Measurements from ENCODE around the gene GALNT9. TPM values are rescaled to one million over a fixed set of nuclear protein-coding genes. Genes with fewer than 3 reads are reported as not detected.

GALNT9 gene
- polyA plus RNA-seq, 1 donor from 2014 or later: 13.5 TPM

DNA sequence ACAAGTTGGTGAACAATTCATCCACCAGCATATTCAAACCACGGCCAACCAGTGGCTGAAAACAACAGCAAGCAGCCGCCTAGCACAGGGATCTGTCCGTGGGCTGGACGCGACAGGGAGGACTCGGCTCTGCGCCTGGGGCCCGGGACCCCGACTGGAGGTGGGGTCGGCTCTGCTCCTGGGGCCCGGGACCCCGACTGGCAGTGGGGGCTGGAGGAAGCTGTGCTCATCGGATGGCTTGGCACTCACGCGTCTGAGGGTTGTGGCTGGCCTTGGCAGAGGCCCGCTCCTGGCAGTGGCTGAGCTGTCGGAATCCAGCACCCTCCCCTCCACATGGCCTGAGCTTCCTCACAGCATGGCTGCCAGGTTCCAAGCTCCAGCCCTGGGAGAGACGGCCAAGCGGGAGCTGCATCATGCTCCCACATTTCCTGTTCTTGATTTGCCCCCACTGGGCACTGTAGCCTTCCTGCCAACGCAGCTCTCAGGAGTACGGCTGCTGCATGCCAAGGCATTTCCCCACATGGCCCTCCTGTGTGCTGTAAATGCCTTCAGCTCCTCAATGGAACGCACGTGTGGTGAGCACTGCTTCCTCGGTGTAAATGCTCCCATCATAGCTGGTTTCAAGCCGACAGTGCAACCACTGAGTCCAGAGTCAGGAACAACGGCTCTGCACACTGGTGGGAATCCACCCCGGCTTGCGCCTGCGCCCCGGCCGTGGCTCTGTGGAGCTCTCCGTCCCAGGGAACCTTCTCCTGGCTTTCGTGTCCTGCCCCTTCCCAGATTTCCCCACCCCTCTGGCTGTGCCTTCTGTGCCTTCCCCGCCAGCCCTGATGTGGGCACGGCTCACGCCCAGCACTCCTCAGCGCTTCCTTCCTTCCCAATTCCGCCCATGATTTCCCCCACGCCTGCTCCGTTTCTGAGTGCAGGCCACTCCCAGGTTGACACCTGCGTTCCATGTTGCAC, 7.3 kb upstream of the GALNT9 start:
- H3K27me3 ChIP-seq (ENCODE audit: insufficient read depth, low read depth, low read length): no peaks in the 10 kb centered on the region
- no peaks in the 10 kb centered on the region for H3K9me3 ChIP-seq (ENCODE audit: low read length)
- TF ChIP-seq EP300 (conservative IDR thresholded peaks at IDR 0.05; ENCODE audit: poor library complexity, severe bottlenecking): no peak

DNA sequence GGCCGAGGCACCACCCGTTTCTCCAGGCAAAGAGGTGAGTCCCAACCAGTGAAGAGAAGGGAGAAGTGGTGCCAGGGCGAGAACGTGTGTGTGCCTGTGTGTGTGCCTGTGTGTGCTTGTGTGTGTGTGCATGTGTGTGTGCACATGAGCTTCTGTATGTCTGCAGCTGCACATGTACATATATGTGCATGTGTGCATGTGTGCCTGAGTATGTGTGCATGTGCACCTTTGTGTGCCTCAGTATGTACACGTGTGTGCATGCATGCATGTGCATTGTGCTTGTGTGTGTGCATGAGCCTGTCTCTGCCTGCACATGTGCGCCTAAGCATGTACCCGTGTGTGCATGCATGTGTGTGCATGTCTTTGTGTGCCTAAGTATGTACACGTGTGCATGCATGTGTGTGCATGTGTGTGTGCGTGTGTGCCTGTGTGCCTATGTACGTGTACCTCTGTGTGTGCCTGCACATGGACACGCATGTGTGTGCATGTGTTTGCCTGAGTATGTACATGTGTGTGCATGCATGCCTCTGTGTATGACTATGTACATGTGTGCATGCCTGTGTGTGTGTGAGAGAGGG, 5.9 kb upstream of the GALNT9 start:
- Histone ChIP-seq H2AFZ (ENCODE audit: low read depth, low read length) (no peak overlapping the region), H3K27me3 (ENCODE audit: insufficient read depth, low read depth, low read length) (peaks cover 9% of the 10 kb centered on the region), H3K4me3 (ENCODE audit: low read length) (no peak overlapping the region), H4K20me1 (ENCODE audit: insufficient read depth) (no peaks in the 10 kb centered on the region), H3K9me2 (ENCODE audit: insufficient read depth, low read length) (no peaks in the 10 kb centered on the region), H3K79me2 (replicated peaks; ENCODE audit: insufficient read depth, low read length) (no peaks in the 10 kb centered on the region), H3K27ac (ENCODE audit: low read length) (no peak overlapping the region), H3F3A (ENCODE audit: insufficient read depth, low read length, poor library complexity, severe bottlenecking) (no peaks in the 10 kb centered on the region), H3K9me3 (ENCODE audit: low read length) (no peaks in the 10 kb centered on the region), H3K36me3 (ENCODE audit: insufficient read depth, low read length) (no peaks in the 10 kb centered on the region), H3K4me2 (ENCODE audit: low read length) (no peak overlapping the region), H3K9ac (ENCODE audit: low read length) (no peak overlapping the region)
- TF ChIP-seq RAD21 (conservative IDR thresholded peaks at IDR 0.05) (no peak), SMC3 (conservative IDR thresholded peaks at IDR 0.05; ENCODE audit: poor library complexity) (no peak), EZH2 (IDR thresholded peaks at IDR 0.05; ENCODE audit: borderline replicate concordance, insufficient read depth, low read length, poor library complexity, severe bottlenecking) (no peak), TAF1 (IDR thresholded peaks at IDR 0.05; ENCODE audit: low read depth) (no peak), EP300 (conservative IDR thresholded peaks at IDR 0.05; ENCODE audit: poor library complexity, severe bottlenecking) (no peak), POLR2AphosphoS5 (IDR thresholded peaks at IDR 0.05) (no peak), MXI1 (conservative IDR thresholded peaks at IDR 0.05; ENCODE audit: poor library complexity, severe bottlenecking) (no peak)
- TF ChIP-seq, protein P1, sequence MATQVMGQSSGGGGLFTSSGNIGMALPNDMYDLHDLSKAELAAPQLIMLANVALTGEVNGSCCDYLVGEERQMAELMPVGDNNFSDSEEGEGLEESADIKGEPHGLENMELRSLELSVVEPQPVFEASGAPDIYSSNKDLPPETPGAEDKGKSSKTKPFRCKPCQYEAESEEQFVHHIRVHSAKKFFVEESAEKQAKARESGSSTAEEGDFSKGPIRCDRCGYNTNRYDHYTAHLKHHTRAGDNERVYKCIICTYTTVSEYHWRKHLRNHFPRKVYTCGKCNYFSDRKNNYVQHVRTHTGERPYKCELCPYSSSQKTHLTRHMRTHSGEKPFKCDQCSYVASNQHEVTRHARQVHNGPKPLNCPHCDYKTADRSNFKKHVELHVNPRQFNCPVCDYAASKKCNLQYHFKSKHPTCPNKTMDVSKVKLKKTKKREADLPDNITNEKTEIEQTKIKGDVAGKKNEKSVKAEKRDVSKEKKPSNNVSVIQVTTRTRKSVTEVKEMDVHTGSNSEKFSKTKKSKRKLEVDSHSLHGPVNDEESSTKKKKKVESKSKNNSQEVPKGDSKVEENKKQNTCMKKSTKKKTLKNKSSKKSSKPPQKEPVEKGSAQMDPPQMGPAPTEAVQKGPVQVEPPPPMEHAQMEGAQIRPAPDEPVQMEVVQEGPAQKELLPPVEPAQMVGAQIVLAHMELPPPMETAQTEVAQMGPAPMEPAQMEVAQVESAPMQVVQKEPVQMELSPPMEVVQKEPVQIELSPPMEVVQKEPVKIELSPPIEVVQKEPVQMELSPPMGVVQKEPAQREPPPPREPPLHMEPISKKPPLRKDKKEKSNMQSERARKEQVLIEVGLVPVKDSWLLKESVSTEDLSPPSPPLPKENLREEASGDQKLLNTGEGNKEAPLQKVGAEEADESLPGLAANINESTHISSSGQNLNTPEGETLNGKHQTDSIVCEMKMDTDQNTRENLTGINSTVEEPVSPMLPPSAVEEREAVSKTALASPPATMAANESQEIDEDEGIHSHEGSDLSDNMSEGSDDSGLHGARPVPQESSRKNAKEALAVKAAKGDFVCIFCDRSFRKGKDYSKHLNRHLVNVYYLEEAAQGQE (IDR thresholded peaks at IDR 0.05; ENCODE audit: borderline replicate concordance): no peak
- TF ChIP-seq, protein P2, sequence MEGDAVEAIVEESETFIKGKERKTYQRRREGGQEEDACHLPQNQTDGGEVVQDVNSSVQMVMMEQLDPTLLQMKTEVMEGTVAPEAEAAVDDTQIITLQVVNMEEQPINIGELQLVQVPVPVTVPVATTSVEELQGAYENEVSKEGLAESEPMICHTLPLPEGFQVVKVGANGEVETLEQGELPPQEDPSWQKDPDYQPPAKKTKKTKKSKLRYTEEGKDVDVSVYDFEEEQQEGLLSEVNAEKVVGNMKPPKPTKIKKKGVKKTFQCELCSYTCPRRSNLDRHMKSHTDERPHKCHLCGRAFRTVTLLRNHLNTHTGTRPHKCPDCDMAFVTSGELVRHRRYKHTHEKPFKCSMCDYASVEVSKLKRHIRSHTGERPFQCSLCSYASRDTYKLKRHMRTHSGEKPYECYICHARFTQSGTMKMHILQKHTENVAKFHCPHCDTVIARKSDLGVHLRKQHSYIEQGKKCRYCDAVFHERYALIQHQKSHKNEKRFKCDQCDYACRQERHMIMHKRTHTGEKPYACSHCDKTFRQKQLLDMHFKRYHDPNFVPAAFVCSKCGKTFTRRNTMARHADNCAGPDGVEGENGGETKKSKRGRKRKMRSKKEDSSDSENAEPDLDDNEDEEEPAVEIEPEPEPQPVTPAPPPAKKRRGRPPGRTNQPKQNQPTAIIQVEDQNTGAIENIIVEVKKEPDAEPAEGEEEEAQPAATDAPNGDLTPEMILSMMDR (IDR thresholded peaks at IDR 0.05; ENCODE audit: poor library complexity, severe bottlenecking): no peak

More for the DNA sequence above, 7.3 kb upstream of the GALNT9 start:
- H3K4me2 ChIP-seq (ENCODE audit: low read length): no peak overlapping the region
- H3K4me3 ChIP-seq (ENCODE audit: low read length): no peak overlapping the region
- no peaks in the 10 kb centered on the region for H3K9me2 ChIP-seq (ENCODE audit: insufficient read depth, low read length)
- H3K9ac ChIP-seq (ENCODE audit: low read length): no peak overlapping the region
- no peak overlapping the region for H3K27ac ChIP-seq (ENCODE audit: low read length)
- H3F3A ChIP-seq (ENCODE audit: insufficient read depth, low read length, poor library complexity, severe bottlenecking): no peaks in the 10 kb centered on the region
- no peaks in the 10 kb centered on the region for H3K79me2 ChIP-seq (replicated peaks; ENCODE audit: insufficient read depth, low read length)
- no peaks in the 10 kb centered on the region for H4K20me1 ChIP-seq (ENCODE audit: insufficient read depth)
- H2AFZ ChIP-seq (ENCODE audit: low read depth, low read length): no peak overlapping the region
- no peaks in the 10 kb centered on the region for H3K36me3 ChIP-seq (ENCODE audit: insufficient read depth, low read length)
